CD4-positive, alpha-beta T cell treated with Interleukin-6 at 100 ng/mL for 8 hours (primary cell): Measurements from ENCODE around the gene PRPH.
"Not testable (repeated sequence)": the region's sequence is repeated elsewhere in the genome, so short reads cannot be mapped to it uniquely, and the experiment has no call there.

ENCODE experiments used
- DNase-seq: peaks from one replicate; pipeline ENCODE4 v3.0.0-alpha.2; 2020; ENCODE audit warnings: mixed read lengths, low spot score

PRPH gene

GRCh38 chr12:49276304-49277290 is 18.4 kb upstream of the PRPH start:
- no peak for DNase-seq

- DNase-seq, result no peak
Observed at GRCh38 chr12:49277466-49277865, 17.5 kb upstream of the PRPH start.

- no peak for DNase-seq
Observed at GRCh38 chr12:49279706-49280159, 15.2 kb upstream of the PRPH start.

GRCh38 chr12:49280545-49280944 is 14.4 kb upstream of the PRPH start:
- DNase-seq, result not testable (repeated sequence)

- no peak for DNase-seq
Observed at GRCh38 chr12:49282302-49282701, 12.6 kb upstream of the PRPH start.

- DNase-seq, result not testable (repeated sequence)
Observed at GRCh38 chr12:49282740-49283375, 12.1 kb upstream of the PRPH start.

- no peak for DNase-seq
Observed at GRCh38 chr12:49283541-49284429, 11.2 kb upstream of the PRPH start.

- DNase-seq, result no peak
Observed at GRCh38 chr12:49284672-49285071, 10.3 kb upstream of the PRPH start.

- no peak for DNase-seq
Observed at GRCh38 chr12:49287876-49288275, 7.1 kb upstream of the PRPH start.

- DNase-seq, result peak; percentile 67
Observed at GRCh38 chr12:49288412-49288853, 6.5 kb upstream of the PRPH start.

GRCh38 chr12:49288922-49289555 is 5.9 kb upstream of the PRPH start:
- DNase-seq, result no peak

GRCh38 chr12:49292729-49293055 is 2.3 kb upstream of the PRPH start:
- DNase-seq, result no peak

- no peak for DNase-seq
Observed at GRCh38 chr12:49293056-49293956, 1.6 kb upstream of the PRPH start.

GRCh38 chr12:49294086-49294803 is 702 bp upstream of the PRPH start:
- DNase-seq, result no peak

- no peak for DNase-seq
Observed at GRCh38 chr12:49294804-49295081, 204 bp upstream of the PRPH start.

- DNase-seq, result peak; percentile 42
Observed at GRCh38 chr12:49296034-49296835, 1.3 kb downstream of the PRPH start.

- peak; percentile 11 for DNase-seq
Observed at GRCh38 chr12:49296836-49297694, 2.1 kb downstream of the PRPH start.

- DNase-seq, result no peak
Observed at GRCh38 chr12:49297695-49298060, 2.7 kb downstream of the PRPH start.
